Measurements from ENCODE around the gene MRPL42. TPM values are rescaled to one million over a fixed set of nuclear protein-coding genes. Genes with fewer than 3 reads are reported as not detected.

The MRPL42 gene
- total RNA-seq, 1 donor from 2014 or later = 8.4 TPM

DNA sequence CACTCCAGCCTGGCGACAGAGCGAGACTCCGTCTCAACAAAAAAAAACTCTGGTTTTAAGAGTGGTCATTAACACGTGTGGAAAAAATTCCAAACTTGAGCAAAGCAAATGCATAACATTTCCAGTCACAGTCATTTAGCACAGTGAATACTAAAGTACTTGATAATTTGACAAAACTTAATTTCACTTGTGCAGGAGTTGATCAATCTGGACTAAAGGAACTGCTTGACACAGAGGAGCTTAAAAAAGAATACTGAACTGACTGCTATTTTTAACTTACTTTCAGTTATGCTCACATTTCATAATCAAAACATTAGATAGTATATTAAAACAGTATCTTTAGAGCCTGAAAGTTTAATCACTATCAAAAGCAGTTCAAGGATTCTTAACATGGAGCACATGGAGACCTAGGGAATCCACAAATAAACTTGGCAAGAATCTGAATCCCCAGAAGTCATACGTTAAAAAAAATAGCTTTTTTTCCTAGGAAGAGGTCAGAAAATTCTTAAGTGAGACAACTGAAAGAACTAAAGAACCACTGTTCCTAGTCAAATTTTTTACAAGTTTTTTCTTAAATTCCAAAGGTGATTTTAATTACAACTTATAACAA lies 33.0 kb upstream of the MRPL42 start:
- peaks cover 2 to 44% of the 10 kb centered on the region in 2 donors for H3K4me1 ChIP-seq
- TF ChIP-seq, protein P1, sequence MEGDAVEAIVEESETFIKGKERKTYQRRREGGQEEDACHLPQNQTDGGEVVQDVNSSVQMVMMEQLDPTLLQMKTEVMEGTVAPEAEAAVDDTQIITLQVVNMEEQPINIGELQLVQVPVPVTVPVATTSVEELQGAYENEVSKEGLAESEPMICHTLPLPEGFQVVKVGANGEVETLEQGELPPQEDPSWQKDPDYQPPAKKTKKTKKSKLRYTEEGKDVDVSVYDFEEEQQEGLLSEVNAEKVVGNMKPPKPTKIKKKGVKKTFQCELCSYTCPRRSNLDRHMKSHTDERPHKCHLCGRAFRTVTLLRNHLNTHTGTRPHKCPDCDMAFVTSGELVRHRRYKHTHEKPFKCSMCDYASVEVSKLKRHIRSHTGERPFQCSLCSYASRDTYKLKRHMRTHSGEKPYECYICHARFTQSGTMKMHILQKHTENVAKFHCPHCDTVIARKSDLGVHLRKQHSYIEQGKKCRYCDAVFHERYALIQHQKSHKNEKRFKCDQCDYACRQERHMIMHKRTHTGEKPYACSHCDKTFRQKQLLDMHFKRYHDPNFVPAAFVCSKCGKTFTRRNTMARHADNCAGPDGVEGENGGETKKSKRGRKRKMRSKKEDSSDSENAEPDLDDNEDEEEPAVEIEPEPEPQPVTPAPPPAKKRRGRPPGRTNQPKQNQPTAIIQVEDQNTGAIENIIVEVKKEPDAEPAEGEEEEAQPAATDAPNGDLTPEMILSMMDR (IDR thresholded peaks at IDR 0.05) = no peak
- H3K27ac ChIP-seq = peak overlapping the region in 1 of 2 donors; percentile 41
- intact Hi-C loops (cut with DNase I) = no loop called here
- peak overlapping the region; percentile 28 to 29 for H3K4me3 ChIP-seq
- no peaks in the 10 kb centered on the region for H3K9me3 ChIP-seq
- DNase-seq (ENCODE audit: low spot score in 2 of 2) = no peak
- H3K36me3 ChIP-seq = no peaks in the 10 kb centered on the region
- H3K27me3 ChIP-seq = no peaks in the 10 kb centered on the region

DNA sequence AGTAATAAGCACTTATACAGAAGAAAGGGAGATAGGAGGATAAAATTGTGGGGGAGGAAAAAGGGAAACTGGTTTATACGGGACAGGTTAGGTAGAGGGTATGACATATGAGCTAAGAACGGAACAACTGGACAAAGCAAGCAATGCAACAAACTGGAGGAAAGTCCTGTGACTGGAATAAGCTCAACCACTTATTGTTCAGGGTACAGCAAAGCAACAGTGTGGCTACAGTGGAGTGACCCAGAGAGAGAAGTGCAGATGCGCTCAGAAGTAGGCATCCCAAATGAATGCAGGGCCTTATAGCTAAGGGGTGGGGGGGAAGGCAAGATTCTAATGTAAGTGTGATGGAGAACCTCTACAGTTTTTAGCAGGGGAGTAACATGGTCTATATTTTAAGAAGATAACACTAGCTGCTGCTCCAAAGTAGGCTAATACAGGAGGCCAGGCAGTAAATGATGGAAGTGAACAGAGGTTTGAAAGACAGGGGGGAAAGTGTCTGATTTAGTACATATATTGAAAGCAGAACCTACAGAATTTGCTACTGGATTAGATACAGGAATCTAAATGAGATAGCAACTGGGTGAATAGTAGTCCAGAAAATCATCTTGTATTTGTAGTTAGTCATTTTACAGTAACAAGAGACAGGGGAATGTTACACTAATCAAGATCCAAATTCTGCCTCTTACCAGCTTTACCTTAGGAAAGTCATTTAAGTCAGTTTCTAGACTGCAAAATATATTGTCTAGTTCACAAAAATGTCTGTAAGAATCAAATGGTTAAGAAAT lies 28.9 kb upstream of the MRPL42 start:
- H3K27me3 ChIP-seq = no peaks in the 10 kb centered on the region
- peaks cover 2 to 35% of the 10 kb centered on the region in 2 donors for H3K4me1 ChIP-seq
- H3K36me3 ChIP-seq = no peaks in the 10 kb centered on the region
- intact Hi-C loops (cut with DNase I) = no loop called here
- H3K9me3 ChIP-seq = no peaks in the 10 kb centered on the region
- DNase-seq (ENCODE audit: low spot score in 2 of 2) = no peak
- TF ChIP-seq, protein P1 (IDR thresholded peaks at IDR 0.05) = no peak
- no peak overlapping the region for H3K4me3 ChIP-seq
- no peak overlapping the region for H3K27ac ChIP-seq

DNA sequence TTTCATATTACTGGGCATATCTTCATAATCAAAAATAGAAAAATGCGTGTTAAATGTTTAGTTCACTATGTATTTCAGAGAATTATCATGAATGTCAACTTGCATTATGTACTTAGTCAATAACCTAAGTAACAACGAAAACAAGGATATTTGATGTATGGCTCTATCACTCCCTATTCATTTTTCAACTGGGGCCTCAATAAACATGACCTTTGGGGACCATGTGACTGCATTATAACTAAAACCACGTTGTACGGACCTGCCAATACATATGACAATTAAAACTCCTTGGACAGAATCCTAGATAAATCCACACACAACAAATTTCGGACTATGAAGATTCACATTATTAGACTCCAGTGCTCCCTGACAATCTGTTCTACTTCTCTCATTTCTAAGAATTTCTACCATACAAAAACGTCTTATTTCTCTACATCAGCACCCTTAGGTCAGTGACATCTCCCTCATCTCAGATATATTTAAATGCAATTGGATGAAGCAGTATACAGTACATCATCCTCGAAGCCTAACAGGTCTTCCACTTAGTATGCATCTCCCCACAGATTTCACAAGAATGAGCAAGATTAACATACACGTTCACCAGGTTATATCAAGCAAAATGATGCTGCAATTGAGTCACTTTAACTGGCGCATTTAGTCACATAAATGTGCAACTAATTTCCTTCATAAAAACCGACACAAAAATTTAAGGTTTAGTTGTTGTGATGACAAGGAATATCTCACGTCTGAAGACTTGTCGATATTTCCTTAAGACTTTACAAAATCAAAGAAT lies 27.1 kb upstream of the MRPL42 start:
- H3K4me3 ChIP-seq = peak overlapping the region; percentile 80 to 87
- intact Hi-C loops (cut with DNase I) = no loop called here
- H3K4me1 ChIP-seq = peaks cover 2 to 22% of the 10 kb centered on the region in 2 donors
- H3K27me3 ChIP-seq = no peaks in the 10 kb centered on the region
- TF ChIP-seq, protein P1 (IDR thresholded peaks at IDR 0.05) = no peak
- no peak overlapping the region for H3K27ac ChIP-seq
- H3K9me3 ChIP-seq = no peaks in the 10 kb centered on the region
- no peaks in the 10 kb centered on the region for H3K36me3 ChIP-seq
- no peak for DNase-seq (ENCODE audit: low spot score in 2 of 2)

DNA sequence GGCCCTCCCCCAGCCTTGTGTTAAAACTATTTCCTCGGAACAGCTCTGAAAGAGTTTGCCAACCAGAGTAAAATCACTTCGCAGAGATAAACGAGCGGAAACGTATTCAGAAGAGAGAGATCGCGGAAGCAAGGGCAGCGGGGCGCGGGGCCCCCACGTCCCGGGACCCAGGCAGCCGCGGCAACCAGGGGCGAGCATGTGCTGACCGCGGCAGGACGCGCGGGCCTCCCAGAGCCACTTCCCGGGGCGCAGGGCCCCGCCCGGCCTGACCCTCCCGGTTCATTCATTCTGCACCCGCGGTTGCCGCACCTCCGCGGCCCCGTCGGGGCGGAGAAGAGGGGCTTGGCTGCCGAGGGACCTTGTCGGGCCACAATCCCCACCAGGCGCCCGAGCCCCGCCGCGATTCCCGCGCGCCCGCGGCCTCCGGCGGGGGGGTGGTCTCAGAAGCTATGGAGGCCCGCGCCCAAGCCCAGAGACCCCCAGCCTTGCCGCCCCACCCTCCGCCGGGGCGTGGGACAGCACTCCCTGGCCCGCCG lies 26.2 kb upstream of the MRPL42 start:
- H3K4me3 ChIP-seq = peak overlapping the region; percentile 80 to 87
- no peaks in the 10 kb centered on the region for H3K27me3 ChIP-seq
- no peaks in the 10 kb centered on the region for H3K36me3 ChIP-seq
- peak in 1 of 2 donors; percentile 66 for DNase-seq (ENCODE audit: low spot score in 2 of 2)
- TF ChIP-seq, protein P1 (IDR thresholded peaks at IDR 0.05) = no peak
- intact Hi-C loops (cut with DNase I) = no loop called here
- H3K9me3 ChIP-seq = no peaks in the 10 kb centered on the region
- H3K27ac ChIP-seq = peak overlapping the region; percentile 83 to 94
- peaks cover 2 to 20% of the 10 kb centered on the region in 2 donors for H3K4me1 ChIP-seq

DNA sequence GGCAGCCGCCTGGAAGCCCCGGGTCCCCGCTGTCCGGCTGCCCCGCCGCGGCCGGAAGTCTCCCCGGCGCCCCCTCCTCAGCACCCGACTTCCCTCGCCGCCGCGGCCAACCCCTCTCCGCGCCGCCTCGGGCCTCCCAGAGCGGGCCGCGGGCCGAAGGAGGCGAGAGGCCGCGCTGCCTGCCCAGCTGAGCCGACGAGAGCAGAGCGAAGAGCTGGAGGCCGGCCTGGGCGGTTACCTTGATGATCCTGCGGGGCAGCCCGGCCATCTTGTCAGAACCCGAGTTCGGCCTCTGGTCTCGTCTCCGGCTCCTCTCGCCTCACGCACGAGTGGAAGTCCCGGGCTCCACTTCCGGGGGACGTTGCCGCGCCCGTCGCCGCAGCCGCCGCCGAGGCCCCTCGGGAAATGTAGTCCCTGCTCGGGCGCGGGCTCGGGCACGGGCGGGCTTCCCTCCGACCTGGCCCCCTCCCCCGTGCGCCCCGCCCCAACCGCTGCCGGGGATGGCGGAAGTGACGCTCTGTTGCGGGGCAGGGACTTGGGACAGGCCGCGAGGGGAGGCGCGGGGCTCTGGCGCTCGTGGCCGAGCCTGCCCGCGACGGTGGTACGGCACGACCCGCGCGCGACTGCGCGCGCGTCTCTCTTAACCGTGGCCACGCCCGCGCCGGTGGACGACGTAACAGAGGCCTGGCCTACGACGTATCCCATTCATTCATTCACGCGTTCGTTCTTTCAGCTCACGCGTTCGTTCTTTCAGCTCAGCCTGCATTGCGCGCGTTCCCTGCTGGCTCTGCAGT lies 25.5 kb upstream of the MRPL42 start, which contains the start of gene UBE2N:
TSS of gene UBE2N (minus strand) at position 331 of the 794 bp plus-strand sequence. CDS start at position 268, 63 bp downstream.
- DNase-seq (ENCODE audit: low spot score in 2 of 2) = peak; percentile 88 to 99
- H3K4me1 ChIP-seq = peaks cover 2 to 19% of the 10 kb centered on the region in 2 donors
- H3K27me3 ChIP-seq = no peaks in the 10 kb centered on the region
- H3K36me3 ChIP-seq = no peaks in the 10 kb centered on the region
- peak within 1 kb of the TSS; percentile 80 to 87 for H3K4me3 ChIP-seq
- TF ChIP-seq, protein P1 (IDR thresholded peaks at IDR 0.05) = no peak
- peak within 1 kb of the TSS; percentile 83 to 94 for H3K27ac ChIP-seq
- intact Hi-C loops (cut with DNase I) = loop anchor here (1.0 kb wide), 1 partner anchor 25 kb away; the partner anchor contains the start of gene MRPL42
- H3K9me3 ChIP-seq = no peaks in the 10 kb centered on the region

All from ascending aorta (tissue), 2 donors.